Tongue (tissue), 2 donors: ENCODE data around the gene GRID2. TPM values are rescaled to one million over a fixed set of nuclear protein-coding genes. Genes with fewer than 3 reads are reported as not detected.

Source experiments
- DNase-seq: peaks from one replicate; pipeline ENCODE4 v3.0.0-alpha.2; 2015
- total RNA-seq: library from RNA; depleted of rRNA; stranded (reverse); fragments of >200 nt; gene quantifications from one replicate; pipeline ENCODE4 v1.2.3, GENCODE V29; 2014

Gene GRID2
- total RNA-seq, 1 donor from 2014 or later: 1.6 TPM

- no peak for DNase-seq
Measured at GRCh38 chr4:93431371-93431770, 1127.6 kb downstream of the GRID2 start.

GRCh38 chr4:93433840-93434239 is 1130.1 kb downstream of the GRID2 start:
- DNase-seq: no peak

- no peak for DNase-seq
Measured at GRCh38 chr4:93436000-93436626, 1132.3 kb downstream of the GRID2 start.

GRCh38 chr4:93437991-93438390 is 1134.2 kb downstream of the GRID2 start:
- no peak for DNase-seq

- no peak for DNase-seq
Measured at GRCh38 chr4:93444860-93445259, 1141.1 kb downstream of the GRID2 start.

GRCh38 chr4:93446038-93446437 is 1142.3 kb downstream of the GRID2 start:
- DNase-seq: no peak

- no peak for DNase-seq
Measured at GRCh38 chr4:93448691-93449293, 1145.0 kb downstream of the GRID2 start.

GRCh38 chr4:93451954-93452353 is 1148.2 kb downstream of the GRID2 start:
- no peak for DNase-seq

- DNase-seq: peak; percentile 10
Measured at GRCh38 chr4:93461541-93461940, 1157.8 kb downstream of the GRID2 start.

- DNase-seq: no peak
Measured at GRCh38 chr4:93466446-93466845, 1162.7 kb downstream of the GRID2 start.

GRCh38 chr4:93467484-93468155 is 1163.9 kb downstream of the GRID2 start:
- DNase-seq: no peak

GRCh38 chr4:93469560-93469959 is 1165.8 kb downstream of the GRID2 start:
- DNase-seq: no peak

- DNase-seq: no peak
Measured at GRCh38 chr4:93475730-93476129, 1172.0 kb downstream of the GRID2 start.

- DNase-seq: no peak
Measured at GRCh38 chr4:93478805-93479204, 1175.0 kb downstream of the GRID2 start.

GRCh38 chr4:93480452-93480851 is 1176.7 kb downstream of the GRID2 start:
- DNase-seq: no peak

- no peak for DNase-seq
Measured at GRCh38 chr4:93495346-93495745, 1191.6 kb downstream of the GRID2 start.

- no peak for DNase-seq
Measured at GRCh38 chr4:93501244-93501643, 1197.5 kb downstream of the GRID2 start.

GRCh38 chr4:93501946-93502345 is 1198.2 kb downstream of the GRID2 start:
- DNase-seq: no peak

GRCh38 chr4:93502991-93503390 is 1199.2 kb downstream of the GRID2 start:
- DNase-seq: no peak

- DNase-seq: no peak
Measured at GRCh38 chr4:93513851-93514250, 1210.1 kb downstream of the GRID2 start.

- DNase-seq: no peak
Measured at GRCh38 chr4:93515208-93515607, 1211.4 kb downstream of the GRID2 start.

GRCh38 chr4:93529692-93530372 is 1226.1 kb downstream of the GRID2 start:
- DNase-seq: no peak

- no peak for DNase-seq
Measured at GRCh38 chr4:93532234-93532633, 1228.5 kb downstream of the GRID2 start.
